Measurements from ENCODE around the gene FILIP1L.

The FILIP1L gene

GRCh38 chr3:100024520-100025303 lies 89.6 kb downstream of the FILIP1L start:
- H3K4me3 ChIP-seq (replicated peaks in 1 of 2; ENCODE audit: low read depth in 2 of 2, low read length in 2 of 2): no peak overlapping the region
- TF ChIP-seq, protein P1, sequence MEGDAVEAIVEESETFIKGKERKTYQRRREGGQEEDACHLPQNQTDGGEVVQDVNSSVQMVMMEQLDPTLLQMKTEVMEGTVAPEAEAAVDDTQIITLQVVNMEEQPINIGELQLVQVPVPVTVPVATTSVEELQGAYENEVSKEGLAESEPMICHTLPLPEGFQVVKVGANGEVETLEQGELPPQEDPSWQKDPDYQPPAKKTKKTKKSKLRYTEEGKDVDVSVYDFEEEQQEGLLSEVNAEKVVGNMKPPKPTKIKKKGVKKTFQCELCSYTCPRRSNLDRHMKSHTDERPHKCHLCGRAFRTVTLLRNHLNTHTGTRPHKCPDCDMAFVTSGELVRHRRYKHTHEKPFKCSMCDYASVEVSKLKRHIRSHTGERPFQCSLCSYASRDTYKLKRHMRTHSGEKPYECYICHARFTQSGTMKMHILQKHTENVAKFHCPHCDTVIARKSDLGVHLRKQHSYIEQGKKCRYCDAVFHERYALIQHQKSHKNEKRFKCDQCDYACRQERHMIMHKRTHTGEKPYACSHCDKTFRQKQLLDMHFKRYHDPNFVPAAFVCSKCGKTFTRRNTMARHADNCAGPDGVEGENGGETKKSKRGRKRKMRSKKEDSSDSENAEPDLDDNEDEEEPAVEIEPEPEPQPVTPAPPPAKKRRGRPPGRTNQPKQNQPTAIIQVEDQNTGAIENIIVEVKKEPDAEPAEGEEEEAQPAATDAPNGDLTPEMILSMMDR (IDR thresholded peaks at IDR 0.05; ENCODE audit: low read depth, low read length): no peak
- no peak for DNase-seq (ENCODE audit: low read depth in 2 of 2)

DNA sequence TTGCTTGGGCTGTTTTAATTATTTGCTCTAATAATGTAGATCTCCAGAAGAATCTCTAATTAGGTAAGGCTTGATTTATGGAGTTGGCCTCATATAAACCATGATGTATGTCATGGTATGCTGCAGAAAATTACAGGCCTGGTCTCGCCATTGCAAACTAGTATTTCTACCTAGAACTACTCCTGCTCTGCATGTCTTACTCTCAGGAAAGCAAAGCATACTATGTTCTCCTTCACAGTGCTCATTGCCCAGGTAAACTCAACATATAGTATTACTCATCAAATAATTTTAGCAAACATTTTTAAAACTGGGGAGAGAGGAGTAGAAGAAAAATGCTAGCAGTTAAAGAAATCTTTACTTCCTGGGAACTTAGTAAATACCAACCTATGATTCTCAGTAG lies 90.7 kb downstream of the FILIP1L start:
- H3K4me3 ChIP-seq (replicated peaks in 1 of 2; ENCODE audit: low read depth in 2 of 2, low read length in 2 of 2): no peak overlapping the region
- DNase-seq (ENCODE audit: low read depth in 2 of 2): no peak
- TF ChIP-seq, protein P1 (IDR thresholded peaks at IDR 0.05; ENCODE audit: low read depth, low read length): no peak

GRCh38 chr3:100023150-100023549 lies 91.2 kb downstream of the FILIP1L start:
- peak; percentile 48 to 49 for DNase-seq (ENCODE audit: low read depth in 2 of 2)
- no peak overlapping the region for H3K4me3 ChIP-seq (replicated peaks in 1 of 2; ENCODE audit: low read depth in 2 of 2, low read length in 2 of 2)
- TF ChIP-seq, protein P1 (IDR thresholded peaks at IDR 0.05; ENCODE audit: low read depth, low read length): no peak

DNA sequence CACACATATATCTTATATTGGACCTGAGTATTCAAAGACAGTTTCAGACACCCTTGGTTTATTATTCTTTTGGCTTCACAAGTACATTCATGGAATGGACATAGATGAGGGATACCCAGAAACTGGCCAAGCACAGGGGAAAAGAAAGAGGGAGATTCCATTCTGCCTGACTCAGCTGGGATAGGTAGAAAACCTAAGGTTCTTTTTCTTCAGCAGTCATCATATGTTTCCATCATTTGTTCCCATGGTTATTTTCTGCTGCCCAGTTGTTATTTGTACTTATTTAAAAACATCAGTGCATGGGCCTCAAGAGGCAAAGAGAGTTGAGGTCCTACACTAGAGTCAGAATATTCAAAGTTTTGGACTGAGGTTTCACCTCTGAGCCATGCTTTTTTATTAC lies 91.8 kb downstream of the FILIP1L start:
- TF ChIP-seq, protein P1 (IDR thresholded peaks at IDR 0.05; ENCODE audit: low read depth, low read length): no peak
- no peak for DNase-seq (ENCODE audit: low read depth in 2 of 2)
- no peak overlapping the region for H3K4me3 ChIP-seq (replicated peaks in 1 of 2; ENCODE audit: low read depth in 2 of 2, low read length in 2 of 2)

DNA sequence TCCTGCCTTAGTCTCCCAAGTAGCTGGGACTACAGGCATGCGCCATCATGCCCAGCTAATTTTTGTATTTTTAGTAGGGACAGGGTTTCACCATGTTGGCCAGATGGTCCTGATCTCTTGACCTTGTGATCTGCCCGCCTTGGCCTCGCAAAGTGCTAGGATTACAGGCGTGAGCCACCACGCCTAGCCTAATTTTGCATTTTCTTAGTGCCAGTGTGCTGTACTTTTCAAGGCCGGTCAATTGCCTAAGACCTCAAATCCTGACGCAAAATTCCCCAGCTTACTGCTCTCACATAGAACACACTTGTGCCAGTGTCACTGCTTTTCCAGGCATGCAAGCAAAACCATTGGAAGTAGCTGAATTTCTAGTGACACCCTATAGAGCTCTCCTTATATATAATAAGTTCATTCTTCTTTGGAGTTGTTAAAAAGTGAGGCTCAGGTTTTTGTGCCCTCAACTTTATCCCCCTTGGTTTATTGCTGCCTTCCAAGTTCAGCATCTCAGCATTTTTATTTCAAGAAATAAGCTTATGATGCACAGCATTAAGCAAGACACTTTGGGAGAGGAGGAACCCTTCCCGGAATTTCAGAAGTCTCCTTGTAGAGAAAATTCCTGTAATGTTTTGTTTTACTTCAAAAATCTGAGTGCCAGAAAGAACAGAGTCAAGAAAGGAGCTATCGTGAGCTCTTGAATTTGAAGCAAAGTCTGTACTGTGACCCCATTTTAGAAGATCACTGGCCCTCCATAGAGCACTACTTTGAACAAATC lies 93.2 kb downstream of the FILIP1L start:
- DNase-seq (ENCODE audit: low read depth in 2 of 2): peak in 1 of 2 donors; percentile 63
- H3K4me3 ChIP-seq (replicated peaks in 1 of 2; ENCODE audit: low read depth in 2 of 2, low read length in 2 of 2): no peak overlapping the region
- TF ChIP-seq, protein P1 (IDR thresholded peaks at IDR 0.05; ENCODE audit: low read depth, low read length): no peak

DNA sequence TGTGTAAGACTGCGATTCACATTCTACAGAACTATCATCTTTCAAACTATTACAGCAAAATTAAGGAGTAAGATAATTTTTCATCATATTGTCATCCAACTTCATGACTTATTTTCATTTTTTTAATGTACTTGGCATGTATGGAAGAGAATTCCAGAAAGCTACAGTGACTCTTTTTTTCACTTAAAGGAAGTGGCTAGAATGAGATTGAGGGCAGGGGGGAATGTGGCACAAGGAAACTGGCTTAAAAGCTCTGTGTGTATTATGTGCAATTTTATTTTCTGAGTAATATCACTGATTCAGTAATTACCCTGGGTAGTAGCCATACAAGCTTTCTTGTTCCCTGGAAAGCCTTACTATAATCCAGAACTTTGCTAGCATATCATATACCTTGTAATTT lies 94.6 kb downstream of the FILIP1L start:
- DNase-seq (ENCODE audit: low read depth in 2 of 2): peak in 1 of 2 donors; percentile 27
- TF ChIP-seq, protein P1 (IDR thresholded peaks at IDR 0.05; ENCODE audit: low read depth, low read length): no peak
- no peak overlapping the region for H3K4me3 ChIP-seq (replicated peaks in 1 of 2; ENCODE audit: low read depth in 2 of 2, low read length in 2 of 2)
